Kidney epithelial cell (primary cell): Measurements from ENCODE around the gene PSMD2. TPM values are rescaled to one million over a fixed set of nuclear protein-coding genes. Genes with fewer than 3 reads are reported as not detected.

Source experiments
- DNase-seq: peaks from one replicate; pipeline ENCODE4 v3.0.0-alpha.2; 2010; ENCODE audit warnings: low read depth
- H3K27me3 ChIP-seq: 2 replicates; pipeline ENCODE4 v1.6.0; 2011; ENCODE audit warnings: low read length; ENCODE audit not compliant: control insufficient read depth, insufficient read depth
- H3K36me3 ChIP-seq: 2 replicates; pipeline ENCODE4 v1.5.1; 2011; ENCODE audit warnings: low read length; ENCODE audit not compliant: control insufficient read depth, insufficient read depth
- H3K4me3 ChIP-seq: 2 replicates; pipeline ENCODE4 v1.5.1; 2011; ENCODE audit warnings: low read depth, mild to moderate bottlenecking, control low read depth, low read length
- CTCF ChIP-seq: IDR thresholded peaks from 2 replicates; pipeline ENCODE4 v1.5.1; 2011; ENCODE audit warnings: mild to moderate bottlenecking, moderate library complexity, low read length, control low read depth, inconsistent platforms; ENCODE audit not compliant: insufficient read depth, poor library complexity, severe bottlenecking
- total RNA-seq: library from RNA; depleted of rRNA; stranded (reverse); fragments of >200 nt; gene quantifications from 2 replicates; pipeline ENCODE4 v1.2.3, GENCODE V29; 2015

The PSMD2 gene
- total RNA-seq, 1 donor from 2014 or later, result 903 TPM

- no peak overlapping the region for H3K4me3 ChIP-seq
- DNase-seq, result no peak
- TF ChIP-seq CTCF, result no peak
- peaks cover 7% of the 10 kb centered on the region for H3K36me3 ChIP-seq
- no peaks in the 10 kb centered on the region for H3K27me3 ChIP-seq
Measured at GRCh38 chr3:184307915-184308314, 8.9 kb downstream of the PSMD2 start.

GRCh38 chr3:184308744-184309143 lies 9.7 kb downstream of the PSMD2 start:
- no peak for TF ChIP-seq CTCF
- H3K36me3 ChIP-seq, result peaks cover 6% of the 10 kb centered on the region
- no peak for DNase-seq
- H3K27me3 ChIP-seq, result no peaks in the 10 kb centered on the region
- H3K4me3 ChIP-seq, result no peak overlapping the region

GRCh38 chr3:184311633-184312032 lies 12.6 kb downstream of the PSMD2 start:
- H3K36me3 ChIP-seq, result peaks cover 1% of the 10 kb centered on the region
- no peak for DNase-seq
- TF ChIP-seq CTCF, result no peak
- H3K4me3 ChIP-seq, result no peak overlapping the region
- no peaks in the 10 kb centered on the region for H3K27me3 ChIP-seq

- TF ChIP-seq CTCF, result no peak
- Histone ChIP-seq H3K36me3 (peaks cover 4% of the 10 kb centered on the region), H3K4me3 (peak within 1 kb of the TSS; percentile 91), H3K27me3 (no peaks in the 10 kb centered on the region)
- DNase-seq, result peak; percentile 79
Measured at GRCh38 chr3:184314363-184314699, 15.3 kb downstream of the PSMD2 start, which contains the start of gene EIF4G1. TSS of gene EIF4G1 (plus strand) at chr3:184314606. CDS start at chr3:184315797, 1,191 bp downstream.

GRCh38 chr3:184314700-184315542 lies 15.9 kb downstream of the PSMD2 start:
- no peak for DNase-seq
- H3K36me3 ChIP-seq, result peaks cover 4% of the 10 kb centered on the region
- H3K27me3 ChIP-seq, result no peaks in the 10 kb centered on the region
- TF ChIP-seq CTCF, result no peak
- peak overlapping the region; percentile 91 for H3K4me3 ChIP-seq

GRCh38 chr3:184315543-184315867 lies 16.5 kb downstream of the PSMD2 start:
- TF ChIP-seq CTCF, result no peak
- H3K4me3 ChIP-seq, result peak overlapping the region; percentile 91
- no peak for DNase-seq
- H3K36me3 ChIP-seq, result peaks cover 5% of the 10 kb centered on the region
- no peaks in the 10 kb centered on the region for H3K27me3 ChIP-seq
